Lung (tissue), 12 donors: ENCODE measurements around the gene ZNF75A. TPM values are rescaled to one million over a fixed set of nuclear protein-coding genes. Genes with fewer than 3 reads are reported as not detected.

ENCODE experiments used
- ATAC-seq: fragments of 200-7000 bp; cut with Tn5 transposase; one replicate; pipeline ENCODE4 v1.9.1; 2020; ENCODE audit warnings: moderate number of reproducible peaks; ENCODE audit not compliant: insufficient read depth, low FRiP score
- DNase-seq, 3 donors: peaks; one replicate each; pipeline ENCODE4 v3.0.0-alpha.2; 2013 to 2017
- H3K27ac ChIP-seq, 2 donors: one replicate each; pipeline ENCODE4 v1.5.1; 2013; ENCODE audit warnings: mild to moderate bottlenecking in 2 of 2, moderate library complexity in 2 of 2, control low read depth in 1 of 2, inconsistent platforms in 1 of 2, low read depth in 1 of 2, low read length in 1 of 2
- H3K27me3 ChIP-seq, 3 donors: one replicate each; pipeline ENCODE4 v1.5.1; 2013; ENCODE audit warnings: low read length in 2 of 3; ENCODE audit not compliant: control insufficient read depth in 3 of 3, insufficient read depth in 3 of 3
- H3K36me3 ChIP-seq, 4 donors: one replicate each; pipeline ENCODE4 v1.5.1; 2013; ENCODE audit warnings: low read length in 4 of 4, mild to moderate bottlenecking in 1 of 4, moderate library complexity in 1 of 4; ENCODE audit not compliant: control insufficient read depth in 4 of 4, insufficient read depth in 4 of 4
- H3K4me1 ChIP-seq, 5 donors: one replicate each; pipeline ENCODE4 v1.5.1; 2013; ENCODE audit warnings: low read length in 5 of 5, mild to moderate bottlenecking in 2 of 5, moderate library complexity in 1 of 5; ENCODE audit not compliant: control insufficient read depth in 5 of 5, insufficient read depth in 5 of 5
- H3K4me3 ChIP-seq: one replicate; pipeline ENCODE4 v1.5.1; 2013; ENCODE audit warnings: mild to moderate bottlenecking, control low read depth, moderate library complexity
- H3K9ac ChIP-seq, 2 donors: one replicate each; pipeline ENCODE4 v1.5.1; 2013; ENCODE audit warnings: low read length in 2 of 2, control low read depth in 1 of 2; ENCODE audit not compliant: insufficient read depth in 1 of 2
- H3K9me3 ChIP-seq, 4 donors: one replicate each; pipeline ENCODE4 v1.5.1; 2013; ENCODE audit warnings: low read length in 3 of 4, mild to moderate bottlenecking in 1 of 4, moderate library complexity in 1 of 4; ENCODE audit not compliant: control insufficient read depth in 4 of 4, insufficient read depth in 3 of 4
- CTCF ChIP-seq: IDR thresholded peaks from 2 replicates; pipeline ENCODE4 v1.5.1; 2012; ENCODE audit warnings: mild to moderate bottlenecking; ENCODE audit errors: control extremely low read depth, extremely low read depth
- WGBS, 2 donors: extraction: QIAGEN DNeasy Blood & Tissue Kit; methylation state at CpG; one replicate each; pipeline ENCODE4 v1.1.7; 2013; 5-methylcytosine and 5-hydroxymethylcytosine counted together
- polyA plus RNA-seq, 2 donors: library from polyadenylated mRNA; stranded (reverse); fragments of 200-250 nt; gene quantifications; one replicate each; pipeline ENCODE4 v1.2.1, GENCODE V29; 2013
- total RNA-seq, 2 donors: library from RNA; depleted of rRNA in 1 of 2; stranded (reverse); fragments of >200 nt in 1 of 2; gene quantifications; one replicate each; pipeline ENCODE4 v1.2.1, GENCODE V29; 2014 to 2021
- donor health status: control.
- donor health status: control.
- donor health status: Bipolar disorder and iron deficiency.
- donor health status: healthy.
- donor health status: DM: yes; HTN: yes; CAD: no.

ZNF75A gene
- total and polyA plus RNA-seq, 4 donors, result 11.3 to 35.1 (median 21.4) TPM

GRCh38 chr16:3317315-3317999 is 12.2 kb downstream of the ZNF75A start:
- ATAC-seq, result no peak
- H3K27ac ChIP-seq, result no peak overlapping the region
- H3K4me1 ChIP-seq, result no peaks in the 10 kb centered on the region
- H3K36me3 ChIP-seq, result peaks cover 16 to 53% (median 47%) of the 10 kb centered on the region in 4 donors
- no peaks in the 10 kb centered on the region for H3K27me3 ChIP-seq
- H3K4me3 ChIP-seq, result no peak overlapping the region
- no peak for TF ChIP-seq CTCF
- WGBS, 2 donors, result 96 to 98% methylated on average over 3 of the region's 3 CpGs
- no peak overlapping the region for H3K9ac ChIP-seq
- DNase-seq, result peak in 1 of 3 donors; percentile 13
- H3K9me3 ChIP-seq, result peaks cover 34 to 85% (median 48%) of the 10 kb centered on the region in 4 donors

- 62 to 67% methylated on average over 2 of the region's 2 CpGs for WGBS, 2 donors
- H3K36me3 ChIP-seq, result peaks cover 7 to 24% (median 14%) of the 10 kb centered on the region in 4 donors
- H3K4me3 ChIP-seq, result no peak overlapping the region
- no peak for TF ChIP-seq CTCF
- no peaks in the 10 kb centered on the region for H3K4me1 ChIP-seq
- DNase-seq, result no peak
- ATAC-seq, result no peak
- H3K27ac ChIP-seq, result no peak overlapping the region
- H3K9me3 ChIP-seq, result peaks cover 13 to 50% (median 33%) of the 10 kb centered on the region in 4 donors
- H3K9ac ChIP-seq, result no peak overlapping the region
- H3K27me3 ChIP-seq, result no peaks in the 10 kb centered on the region
Measured at GRCh38 chr16:3321816-3322215, 16.5 kb downstream of the ZNF75A start.

GRCh38 chr16:3327514-3327913 is 22.2 kb downstream of the ZNF75A start:
- 74 to 84% methylated on average over 4 of the region's 4 CpGs for WGBS, 2 donors
- no peaks in the 10 kb centered on the region for H3K27me3 ChIP-seq
- H3K4me1 ChIP-seq, result no peaks in the 10 kb centered on the region
- DNase-seq (no peak), ATAC-seq (no peak)
- no peak for TF ChIP-seq CTCF
- no peak overlapping the region for H3K4me3 ChIP-seq
- H3K9me3 ChIP-seq, result peaks cover 0 to 16% (median 2%) of the 10 kb centered on the region in 4 donors
- no peaks in the 10 kb centered on the region for H3K36me3 ChIP-seq
- H3K9ac ChIP-seq, result no peak overlapping the region
- no peak overlapping the region for H3K27ac ChIP-seq
